ENCODE data around the gene PREPL.
"Not testable (repeated sequence)": the region's sequence is repeated elsewhere in the genome, so short reads cannot be mapped to it uniquely, and the experiment has no call there.

DNA sequence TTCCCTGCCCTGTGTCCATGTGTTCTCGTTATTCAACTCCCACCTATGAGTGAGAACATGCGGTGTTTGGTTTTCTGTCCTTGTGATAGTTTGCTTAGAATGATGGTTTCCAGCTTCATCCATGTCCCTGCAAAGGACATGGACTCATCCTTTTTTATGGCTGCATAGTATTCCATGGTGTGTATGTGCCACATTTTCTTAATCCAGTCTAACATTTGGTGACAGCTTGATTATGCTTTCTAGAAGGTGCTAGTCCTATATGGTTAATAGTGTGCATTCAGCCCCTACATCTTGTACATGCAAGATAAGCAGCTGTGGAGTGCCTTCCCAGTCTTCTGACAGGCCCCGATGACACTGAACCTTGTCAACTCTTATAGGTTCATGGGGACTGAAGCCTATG, 57.5 kb downstream of the PREPL start:
- TF ChIP-seq CTCF (conservative IDR thresholded peaks at IDR 0.05; ENCODE audit: low read depth in 2 of 2); CREB1 (CRISPR knock-in tag; IDR thresholded peaks at IDR 0.05; ENCODE audit: low read depth); JUNB (IDR thresholded peaks at IDR 0.05; ENCODE audit: unreplicated experiment); EZH2phosphoT487 (IDR thresholded peaks at IDR 0.05; ENCODE audit: unreplicated experiment); EZH2 (IDR thresholded peaks at IDR 0.05; ENCODE audit: low read depth, unreplicated experiment): not testable (repeated sequence)
- TF ChIP-seq, protein P1, sequence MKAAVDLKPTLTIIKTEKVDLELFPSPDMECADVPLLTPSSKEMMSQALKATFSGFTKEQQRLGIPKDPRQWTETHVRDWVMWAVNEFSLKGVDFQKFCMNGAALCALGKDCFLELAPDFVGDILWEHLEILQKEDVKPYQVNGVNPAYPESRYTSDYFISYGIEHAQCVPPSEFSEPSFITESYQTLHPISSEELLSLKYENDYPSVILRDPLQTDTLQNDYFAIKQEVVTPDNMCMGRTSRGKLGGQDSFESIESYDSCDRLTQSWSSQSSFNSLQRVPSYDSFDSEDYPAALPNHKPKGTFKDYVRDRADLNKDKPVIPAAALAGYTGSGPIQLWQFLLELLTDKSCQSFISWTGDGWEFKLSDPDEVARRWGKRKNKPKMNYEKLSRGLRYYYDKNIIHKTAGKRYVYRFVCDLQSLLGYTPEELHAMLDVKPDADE (IDR thresholded peaks at IDR 0.05) = not testable (repeated sequence)
